NCI-H2227 (cell line): ENCODE data around the gene EXOC8.

Experiments used
- DNase-seq: peaks from one replicate; lab custom pipeline; 2025; ENCODE audit not compliant: unreplicated experiment; lab: John Stamatoyannopoulos, UW

EXOC8 gene

DNA sequence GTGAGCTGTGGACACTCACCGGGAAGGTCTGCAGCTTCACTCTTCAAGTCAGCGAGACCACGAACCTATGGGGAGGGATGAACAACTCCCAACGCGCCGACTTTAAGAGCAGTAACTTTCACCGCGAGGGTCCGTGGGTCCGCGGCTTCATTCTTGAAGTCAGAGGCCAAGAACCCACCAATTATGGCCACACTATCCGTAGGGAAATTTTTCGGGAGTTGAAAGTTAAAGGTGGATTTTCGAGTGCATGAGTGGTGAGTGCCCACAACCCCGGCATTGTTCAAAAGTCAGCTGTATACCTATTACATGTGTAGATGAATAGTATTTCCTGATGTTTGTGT lies 19.7 kb downstream of the EXOC8 start:
- DNase-seq: no peak

DNA sequence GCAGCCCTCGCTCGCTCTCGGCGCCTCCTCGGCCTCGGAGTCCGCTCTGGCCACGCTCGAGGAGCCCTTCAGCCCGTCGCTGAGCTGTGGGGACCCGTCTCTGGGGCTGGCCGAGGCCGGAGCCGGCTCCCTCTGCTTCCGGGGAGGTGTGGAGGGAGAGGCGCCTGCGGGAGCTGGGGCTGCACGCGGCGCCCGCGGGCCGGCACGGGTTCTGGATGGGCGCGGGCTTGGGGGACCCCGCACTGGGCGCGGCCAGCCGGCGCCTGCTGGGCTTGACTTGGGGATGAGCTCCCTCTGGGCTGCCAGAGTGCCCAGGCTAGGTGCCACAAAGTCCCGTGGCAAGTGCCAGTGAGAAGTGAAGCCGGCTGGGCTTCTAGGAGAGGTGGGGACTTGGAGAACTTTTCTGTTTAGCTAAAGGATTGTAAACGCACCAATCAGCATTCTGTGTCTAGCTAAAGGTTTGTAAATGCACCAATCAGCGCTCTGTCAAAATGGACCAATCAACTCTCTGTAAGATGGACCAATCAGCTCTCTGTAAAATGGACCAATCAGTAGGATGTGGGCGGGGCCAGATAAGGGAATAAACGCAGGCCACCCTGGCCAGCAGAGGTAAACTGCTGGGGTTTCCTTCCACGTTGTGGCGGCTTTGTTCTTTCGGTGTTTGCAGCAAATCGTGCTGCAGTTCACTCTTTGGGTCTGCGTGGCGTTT lies 20.2 kb downstream of the EXOC8 start:
- no peak for DNase-seq

DNA sequence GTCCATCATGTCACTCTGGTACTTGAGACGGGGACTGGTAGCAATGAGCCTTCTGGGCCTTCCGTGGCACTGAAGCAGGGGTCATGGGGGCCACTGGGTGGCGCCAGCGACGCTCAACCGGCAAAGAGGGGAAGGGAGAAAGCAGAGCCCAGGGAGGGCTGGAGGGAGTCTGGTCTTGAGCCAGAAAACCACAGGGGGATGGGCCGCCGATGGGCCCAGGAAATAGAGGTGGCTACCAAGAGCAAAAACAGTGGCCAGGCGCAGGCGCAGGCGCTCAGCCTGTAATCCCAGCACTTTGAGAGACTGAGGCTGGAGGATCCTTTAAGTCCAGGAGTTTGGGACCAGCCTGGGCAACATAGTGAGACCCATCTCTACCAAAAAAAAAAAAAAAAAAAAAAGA lies 21.8 kb downstream of the EXOC8 start:
- peak; percentile 5 for DNase-seq

- no peak for DNase-seq
Observed at GRCh38 chr1:231313661-231314060, 24.0 kb downstream of the EXOC8 start.

- no peak for DNase-seq
Observed at GRCh38 chr1:231312432-231312788, 25.2 kb downstream of the EXOC8 start.

GRCh38 chr1:231311720-231312431 lies 25.8 kb downstream of the EXOC8 start:
- DNase-seq: no peak

DNA sequence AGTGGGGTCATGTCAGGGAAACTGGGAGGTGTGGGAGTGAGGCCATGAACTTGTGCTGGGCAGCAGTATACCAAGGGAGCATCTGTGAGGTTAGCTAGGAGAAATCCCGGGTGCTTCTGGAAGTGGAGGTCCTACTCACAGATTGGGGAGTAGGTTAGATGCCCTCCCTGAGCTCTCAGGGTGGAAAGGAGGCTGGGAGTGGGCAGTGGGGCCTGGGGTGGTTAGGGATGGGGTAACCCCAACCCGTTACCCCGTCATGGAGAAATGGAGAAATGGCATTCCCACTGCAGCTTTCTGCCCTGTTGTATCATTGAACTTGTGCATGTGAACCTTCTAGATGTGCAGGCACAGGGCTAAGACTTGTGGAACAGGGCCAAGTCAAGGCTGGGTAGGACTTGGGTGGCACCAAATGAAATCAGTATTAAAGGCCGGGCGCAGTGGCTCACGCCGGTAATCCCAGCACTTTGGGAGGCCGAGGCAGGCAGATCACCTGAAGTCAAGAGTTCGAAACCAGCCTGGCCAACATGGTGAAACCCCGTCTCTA lies 27.2 kb downstream of the EXOC8 start:
- DNase-seq: no peak

DNA sequence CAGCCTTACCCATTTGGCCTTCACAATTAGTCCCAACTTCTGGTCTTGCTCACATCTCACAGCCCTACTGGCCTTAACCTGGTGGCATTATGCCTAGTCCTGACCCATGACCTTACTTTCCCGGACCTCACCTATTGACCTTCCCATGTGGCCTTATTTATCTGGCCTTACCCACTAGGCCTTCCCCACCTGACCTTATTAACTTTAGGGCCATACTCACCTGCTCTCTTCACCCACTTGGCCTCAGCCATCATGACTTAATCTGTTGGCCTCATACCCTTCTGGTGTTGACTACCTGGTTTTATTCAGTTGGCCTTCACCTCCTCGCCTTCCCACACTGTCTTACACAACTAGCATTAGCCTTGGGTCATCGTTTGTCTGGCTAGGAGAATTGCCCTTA lies 35.7 kb downstream of the EXOC8 start:
- DNase-seq: no peak

DNA sequence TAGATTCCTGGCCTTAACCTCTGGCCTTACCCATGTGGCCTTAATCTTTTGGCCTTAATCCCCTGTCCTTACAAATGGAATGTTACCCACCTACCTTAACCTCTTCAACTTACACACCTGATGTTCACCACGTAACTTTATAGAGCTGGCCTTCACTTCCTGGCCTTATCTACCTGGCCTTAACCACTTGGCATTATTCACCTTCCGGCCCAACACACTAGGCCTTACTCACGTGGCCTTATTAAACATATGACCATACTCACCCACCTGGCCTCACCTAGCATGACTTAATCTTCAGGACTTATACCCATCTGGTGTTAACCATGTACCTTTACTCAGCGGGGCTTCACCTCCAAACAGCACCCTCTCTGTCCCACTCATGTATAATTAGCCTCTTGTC lies 41.7 kb downstream of the EXOC8 start:
- no peak for DNase-seq

DNA sequence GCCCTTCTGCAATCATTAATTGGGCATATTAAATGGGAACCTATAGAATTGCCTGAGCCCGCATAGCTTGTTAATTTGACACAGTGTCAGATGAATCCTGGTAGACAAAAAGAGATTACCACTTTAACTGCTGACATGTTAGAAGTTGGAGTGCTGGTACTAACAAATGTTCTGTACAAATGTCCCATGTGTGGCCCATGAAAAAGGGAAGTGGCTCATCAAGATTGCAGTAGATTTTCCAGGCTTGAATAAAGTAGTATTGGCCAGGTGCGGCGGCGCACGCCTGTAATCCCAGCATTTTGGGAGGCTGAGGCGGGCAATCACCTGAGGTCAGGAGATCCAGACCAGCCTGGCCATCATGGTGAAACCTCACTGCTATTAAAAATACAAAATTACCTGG lies 51.0 kb downstream of the EXOC8 start:
- DNase-seq: no peak

- no peak for DNase-seq
Observed at GRCh38 chr1:231284441-231284840, 53.2 kb downstream of the EXOC8 start.
